HG03159 (cell line): ENCODE measurements around the gene XAGE1A.
"Not testable (repeated sequence)": the region's sequence is repeated elsewhere in the genome, so short reads cannot be mapped to it uniquely, and the experiment has no call there.

Source experiments
- ATAC-seq: cut with Tn5 transposase; IDR thresholded peaks from one replicate; pipeline ENCODE4 v1.9.1; 2021; ENCODE audit warnings: mild to moderate bottlenecking, moderate library complexity; ENCODE audit not compliant: unreplicated experiment

XAGE1A gene

GRCh38 chrX:52495545-52496418, at the start of gene XAGE1A:
Gene XAGE1A (plus strand): TSS chrX:52495808. CDS start chrX:52497362, 1,554 bp downstream.
- not testable (repeated sequence) for ATAC-seq

DNA sequence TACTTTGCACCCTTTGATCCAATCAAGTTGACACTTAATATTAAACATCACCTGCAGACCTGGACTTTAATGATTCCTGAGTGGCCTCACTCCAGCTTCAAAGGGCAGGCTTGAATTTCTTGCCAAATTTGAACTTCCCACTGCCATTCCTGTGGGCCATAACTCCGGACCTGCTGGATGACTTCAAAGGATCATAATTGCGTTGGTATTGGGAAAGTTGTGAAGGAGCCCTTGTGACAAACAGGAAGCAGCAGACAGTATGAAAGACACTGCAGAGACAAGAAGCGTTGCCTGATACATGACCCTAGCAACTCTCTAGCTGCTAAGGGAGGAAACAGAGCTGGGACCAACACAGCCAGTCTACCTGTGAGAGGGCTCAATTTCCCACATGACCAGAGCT, 43.6 kb upstream of the XAGE1A start:
- ATAC-seq = not testable (repeated sequence)

- ATAC-seq = not testable (repeated sequence)
Observed at GRCh38 chrX:52471301-52471700, 24.3 kb upstream of the XAGE1A start.

DNA sequence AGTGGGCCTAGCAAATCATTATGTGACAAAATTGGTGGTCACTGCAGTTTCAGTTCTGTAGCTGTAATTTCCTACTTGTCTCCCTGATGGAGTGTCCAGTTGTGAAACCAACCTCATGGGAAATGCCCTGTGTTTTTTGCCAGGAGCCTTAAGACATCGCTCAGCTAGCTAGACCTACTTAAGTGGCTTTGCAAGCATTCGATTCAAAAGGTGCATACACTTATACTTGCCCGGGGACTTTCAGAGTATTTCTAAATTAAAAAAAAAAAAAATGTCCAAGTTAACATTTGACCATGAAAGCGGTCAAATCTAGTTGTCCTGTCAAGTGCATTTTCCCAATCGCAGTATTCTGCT, 788 bp downstream of the XAGE1A start:
- not testable (repeated sequence) for ATAC-seq

DNA sequence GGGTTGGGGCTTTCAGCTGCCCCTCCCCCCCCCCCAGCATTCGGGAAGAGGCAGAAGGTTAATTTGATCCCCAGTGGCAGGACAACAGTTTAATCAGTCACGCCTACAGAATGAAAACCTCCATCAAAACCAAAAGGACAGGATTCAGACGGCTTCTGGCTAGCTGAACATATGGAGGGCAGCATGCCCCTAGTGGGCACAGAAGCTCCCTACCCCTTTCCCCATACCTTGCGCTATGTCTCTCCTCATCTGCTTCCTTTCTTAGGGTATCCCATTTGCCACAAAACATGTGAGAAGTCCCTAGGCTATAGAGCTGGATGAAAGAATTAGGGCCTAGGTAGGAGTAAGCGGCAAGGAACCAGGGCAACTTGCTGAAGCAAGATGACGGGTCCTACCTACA, 5.8 kb downstream of the XAGE1A start:
- not testable (repeated sequence) for ATAC-seq

DNA sequence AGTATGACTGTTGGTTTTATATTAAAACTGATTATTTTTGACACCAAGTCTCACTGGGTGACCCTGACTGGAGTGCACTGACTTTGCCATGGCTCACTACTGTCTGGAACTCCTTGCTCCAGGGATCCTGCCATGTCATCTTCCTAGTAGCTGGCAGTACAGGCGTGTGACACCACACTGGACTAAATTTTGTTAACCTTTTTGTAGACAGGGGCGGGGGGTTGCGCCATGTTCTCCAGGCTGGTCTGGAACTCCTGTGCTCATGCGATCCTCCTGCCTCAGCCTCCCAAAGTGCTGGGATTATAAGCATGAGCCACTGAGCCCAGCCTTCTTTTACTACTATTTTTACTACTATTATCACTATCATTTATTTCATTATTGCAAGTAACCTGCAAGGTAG, 8.9 kb downstream of the XAGE1A start:
- no peak for ATAC-seq

- ATAC-seq = no peak
Observed at GRCh38 chrX:52507331-52507730, 11.7 kb downstream of the XAGE1A start.

- no peak for ATAC-seq
Observed at GRCh38 chrX:52509916-52510315, 14.3 kb downstream of the XAGE1A start.

- not testable (repeated sequence) for ATAC-seq
Observed at GRCh38 chrX:52511126-52511525, 15.5 kb downstream of the XAGE1A start.

DNA sequence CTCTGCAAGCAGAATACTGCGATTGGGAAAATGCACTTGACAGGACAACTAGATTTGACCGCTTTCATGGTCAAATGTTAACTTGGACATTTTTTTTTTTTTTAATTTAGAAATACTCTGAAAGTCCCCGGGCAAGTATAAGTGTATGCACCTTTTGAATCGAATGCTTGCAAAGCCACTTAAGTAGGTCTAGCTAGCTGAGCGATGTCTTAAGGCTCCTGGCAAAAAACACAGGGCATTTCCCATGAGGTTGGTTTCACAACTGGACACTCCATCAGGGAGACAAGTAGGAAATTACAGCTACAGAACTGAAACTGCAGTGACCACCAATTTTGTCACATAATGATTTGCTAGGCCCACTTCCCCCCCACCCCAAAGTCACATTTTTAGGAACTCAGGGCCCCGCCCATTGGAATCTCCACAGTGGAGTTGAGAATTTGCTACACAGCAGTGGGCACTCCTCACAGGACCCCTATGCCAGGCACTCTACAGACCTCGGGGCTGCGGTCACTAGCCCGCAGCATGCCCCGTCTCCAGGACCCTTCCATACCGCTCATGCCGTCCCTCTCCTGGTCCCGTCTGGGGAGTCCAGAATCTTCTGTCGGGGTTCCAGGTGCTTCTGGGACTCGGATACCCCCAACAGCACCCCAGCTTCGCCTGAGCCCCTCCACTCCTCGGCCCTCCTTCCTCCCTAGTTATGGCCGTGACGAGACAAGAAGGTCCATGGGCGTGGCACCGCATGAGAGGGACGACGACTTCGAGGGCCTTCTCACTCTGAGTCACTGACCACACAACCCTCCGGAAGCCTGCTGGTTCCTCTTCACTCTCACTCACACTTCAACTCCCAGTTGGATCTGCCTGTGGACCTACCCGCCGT, 20.7 kb downstream of the XAGE1A start:
- not testable (repeated sequence) for ATAC-seq

DNA sequence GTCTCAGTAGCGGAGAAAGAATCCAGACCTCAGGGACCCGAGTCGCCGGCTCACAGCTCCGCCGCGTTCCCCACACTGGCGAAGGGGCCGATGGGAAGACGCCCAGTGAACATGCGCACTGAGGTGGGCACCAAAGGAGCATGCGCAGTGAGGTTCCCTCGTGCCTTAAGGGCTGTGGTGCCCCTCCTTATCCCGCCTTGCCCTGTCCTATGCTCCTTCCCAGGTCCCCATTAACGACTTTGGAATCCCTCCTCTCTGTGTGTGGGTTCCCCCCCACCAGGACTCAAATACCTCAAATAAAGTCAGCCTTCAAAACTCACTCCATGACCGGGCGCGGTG, 21.3 kb downstream of the XAGE1A start, which contains the start of gene XAGE1B:
Gene XAGE1B, minus strand, starts transcription at position 77 of the 339 bp plus-strand sequence. CDS start 1,536 bp downstream, outside the sequence.
- ATAC-seq = not testable (repeated sequence)

- ATAC-seq = not testable (repeated sequence)
Observed at GRCh38 chrX:52541051-52541450, 45.4 kb downstream of the XAGE1A start.

DNA sequence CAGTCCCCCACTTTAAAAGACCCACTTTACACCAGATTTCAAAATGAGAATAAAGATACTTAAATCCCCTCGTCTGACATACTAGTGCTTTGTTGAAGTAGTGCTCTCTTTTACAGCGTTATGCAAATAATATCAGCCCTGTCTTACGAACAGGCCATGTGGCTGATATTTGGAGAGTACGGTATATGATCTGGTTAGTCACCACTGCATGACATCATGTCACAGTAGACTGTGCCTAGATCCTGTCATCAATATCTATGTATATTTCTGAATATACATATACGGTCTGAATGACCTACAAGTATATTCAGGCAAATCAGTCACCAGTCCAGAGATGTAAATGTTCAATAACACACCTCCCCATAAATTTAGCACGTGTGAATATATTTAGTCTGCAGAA, 46.7 kb downstream of the XAGE1A start:
- ATAC-seq = no peak

DNA sequence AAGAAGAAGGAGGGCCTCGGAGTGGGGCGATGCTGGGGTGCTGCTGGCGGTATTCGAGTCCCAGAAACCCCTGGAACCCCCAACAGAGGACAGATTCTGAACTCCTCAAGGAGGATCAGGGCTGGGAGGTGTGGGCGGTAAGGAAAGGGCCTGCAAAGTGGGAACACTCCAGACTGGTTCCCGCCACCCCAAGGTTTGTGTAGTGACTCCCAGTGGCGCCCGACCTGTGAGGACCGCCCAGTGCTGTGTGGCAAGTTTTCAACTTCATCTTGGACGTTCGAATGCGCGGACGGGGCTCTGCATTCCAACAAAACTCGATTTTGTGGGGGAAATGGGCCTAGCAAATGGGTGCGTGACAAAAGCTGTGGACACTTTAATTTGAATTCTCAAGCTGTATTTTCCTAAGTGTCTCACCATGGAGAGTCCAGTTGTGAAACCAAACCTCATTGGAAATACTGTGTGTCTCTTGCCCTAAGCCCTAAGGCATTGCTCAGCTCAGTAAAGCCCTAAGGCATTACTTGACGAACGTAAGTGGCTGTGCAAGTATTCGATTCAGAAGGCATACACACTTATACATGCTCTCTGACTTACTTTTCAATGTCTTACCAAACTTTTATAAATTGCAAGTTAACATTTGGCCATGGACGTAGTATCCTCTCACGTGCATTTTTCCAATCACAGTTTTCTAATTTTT, 48.7 kb downstream of the XAGE1A start:
- no peak for ATAC-seq

DNA sequence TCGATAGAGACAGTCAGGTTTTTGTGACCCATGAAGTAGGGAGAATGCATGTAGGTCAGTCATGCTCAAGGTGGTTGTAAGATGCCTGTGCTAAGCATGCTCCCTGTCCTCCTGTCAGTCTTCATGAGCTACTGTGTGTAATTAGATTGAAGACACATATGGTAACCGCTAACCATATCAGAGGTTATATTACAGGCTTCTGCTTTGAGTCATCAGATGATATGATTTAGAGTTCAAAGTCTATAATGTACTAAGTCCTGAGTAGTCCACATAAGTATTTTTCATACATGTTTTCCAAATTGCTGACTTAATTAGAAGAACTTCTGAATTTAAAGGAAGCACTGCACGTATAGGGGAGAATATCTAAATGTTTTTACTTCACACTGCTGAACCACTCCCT, 53.2 kb downstream of the XAGE1A start:
- ATAC-seq = not testable (repeated sequence)
